OCI-LY7 (cell line): ENCODE results near the gene VEGFB. TPM values are rescaled to one million over a fixed set of nuclear protein-coding genes. Genes with fewer than 3 reads are reported as not detected.

Experiments
- BruUV-seq: library from RNA; stranded (reverse); fragments of 400-500 nt; replicated peaks from 2 replicates; lab custom pipeline; 2021; lab: Mats Ljungman, UMichigan
- CTCF ChIA-PET: fragments of 300-600 bp; sonication (Branson Sonifier 250); formaldehyde crosslinking; loops from one replicate; lab custom pipeline; 2022; ENCODE audit warnings: antibody characterized with exemption; ENCODE audit not compliant: unreplicated experiment; lab: Charles Lee
- POLR2A ChIA-PET: fragments of 300-600 bp; sonication (Branson Sonifier 250); formaldehyde crosslinking; loops from one replicate; lab custom pipeline; 2022; ENCODE audit warnings: antibody characterized with exemption; lab: Charles Lee
- DNase-seq: peaks from one replicate; pipeline ENCODE4 v3.0.0-alpha.2; 2015; ENCODE audit warnings: low spot score
- H2AFZ ChIP-seq: fragments of 200-600 bp; sonication (generic), shearing (Covaris generic); 2 replicates; pipeline ENCODE4 v1.6.1; 2014; ENCODE audit warnings: mild to moderate bottlenecking, antibody characterized with exemption, low read length, moderate library complexity
- H3K27ac ChIP-seq: fragments of 200-600 bp; sonication (generic); 2 replicates; pipeline ENCODE4 v1.5.1; 2014; ENCODE audit warnings: mixed run types, low read depth, mild to moderate bottlenecking, moderate library complexity, low read length, inconsistent platforms; ENCODE audit not compliant: poor library complexity, severe bottlenecking
- H3K36me3 ChIP-seq: fragments of 200-600 bp; sonication (generic); 2 replicates; pipeline ENCODE4 v1.6.1; 2014; ENCODE audit warnings: mild to moderate bottlenecking, antibody characterized with exemption, low read length, moderate library complexity, mixed read lengths; ENCODE audit not compliant: insufficient read depth
- H3K4me1 ChIP-seq: fragments of 200-600 bp; sonication (generic); 2 replicates; pipeline ENCODE4 v1.5.1; 2014; ENCODE audit warnings: mild to moderate bottlenecking, low read length; ENCODE audit not compliant: insufficient read depth, poor library complexity, severe bottlenecking
- H3K4me2 ChIP-seq: fragments of 200-600 bp; sonication (generic); 2 replicates; pipeline ENCODE4 v1.6.1; 2014; ENCODE audit warnings: mild to moderate bottlenecking, low read length
- H3K4me3 ChIP-seq: fragments of 200-600 bp; sonication (generic); 2 replicates; pipeline ENCODE4 v1.5.1; 2014; ENCODE audit warnings: mild to moderate bottlenecking, low read depth, low read length; ENCODE audit not compliant: poor library complexity, severe bottlenecking
- H3K79me2 ChIP-seq: fragments of 200-600 bp; sonication (generic); 2 replicates; pipeline ENCODE4 v1.6.1; 2016; ENCODE audit warnings: low read depth, mild to moderate bottlenecking, low read length, moderate library complexity, mixed read lengths; ENCODE audit not compliant: insufficient read depth
- H3K9me2 ChIP-seq: fragments of 200-600 bp; sonication (generic); 2 replicates; pipeline ENCODE4 v1.6.1; 2016; ENCODE audit warnings: mild to moderate bottlenecking, low read length, mixed read lengths; ENCODE audit not compliant: insufficient read depth
- H3K9me3 ChIP-seq: fragments of 200-600 bp; sonication (generic); 2 replicates; pipeline ENCODE4 v1.6.1; 2014; ENCODE audit warnings: mild to moderate bottlenecking, mixed run types, low read length, mixed read lengths
- H4K20me1 ChIP-seq: fragments of 200-600 bp; sonication (generic); 2 replicates; pipeline ENCODE4 v1.6.1; 2014; ENCODE audit warnings: mild to moderate bottlenecking, antibody characterized with exemption, low read length, moderate library complexity, mixed read lengths; ENCODE audit not compliant: insufficient read depth
- CTCF ChIP-seq: fragments of 200-600 bp; sonication (generic); conservative IDR thresholded peaks from 2 replicates; pipeline ENCODE4 v1.5.1; 2014; ENCODE audit warnings: mild to moderate bottlenecking, antibody characterized with exemption, low read length, moderate library complexity, mixed read lengths
- EZH2phosphoT487 ChIP-seq: fragments of 200-600 bp; sonication (generic); IDR thresholded peaks from 2 replicates; pipeline ENCODE4 v1.6.1; 2018; ENCODE audit warnings: low read depth, borderline replicate concordance, mild to moderate bottlenecking, mixed run types, antibody characterized with exemption, low read length, moderate library complexity, mixed read lengths
- intact Hi-C: fragments of 100-400 bp; cut with micrococcal nuclease; formaldehyde crosslinking; loops from one replicate; pipeline ENCODE4 v1.10.0; 2022; ENCODE audit not compliant: unreplicated experiment
- total RNA-seq, 2 experiments: library from RNA; depleted of rRNA in 1 of 2; stranded (reverse); fragments of >200 nt in 1 of 2; shearing (Covaris generic) in 1 of 2; gene quantifications; 2 replicates each; pipeline ENCODE4 v1.2.3, GENCODE V29; 2014 to 2022

VEGFB gene
- total RNA-seq, 2 experiments from 2014 or later = 35.3 to 59.6 TPM

DNA sequence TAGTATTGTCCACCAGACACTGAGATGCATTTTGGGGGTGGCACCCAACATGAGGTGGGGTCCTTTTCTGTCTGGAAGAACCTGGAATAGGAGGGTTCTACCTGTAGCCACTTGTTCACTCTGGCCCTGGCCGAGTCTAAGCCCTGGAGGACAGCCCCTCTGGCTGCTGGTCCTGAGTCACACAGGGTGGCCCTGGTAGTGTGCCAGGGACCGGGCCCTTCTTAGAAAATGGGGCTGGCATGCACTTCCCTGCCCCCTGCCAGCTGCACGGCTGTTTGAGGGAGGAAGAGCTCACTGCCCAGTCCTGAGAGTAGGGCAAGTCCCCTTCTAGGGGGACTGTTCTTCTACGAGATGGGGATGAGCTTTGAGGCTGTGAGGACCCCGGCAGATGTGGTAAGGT lies 19.1 kb downstream of the VEGFB start:
- no TSS peak for BruUV-seq
- POLR2A ChIA-PET = interaction anchor here (1.1 kb wide), 1 partner anchor 14 kb away, joined by 6 read pairs; no protein-coding TSS in a partner anchor
- H4K20me1 ChIP-seq = no peaks in the 10 kb centered on the region
- no peak overlapping the region for H3K4me2 ChIP-seq
- no peaks in the 10 kb centered on the region for H3K79me2 ChIP-seq
- no peak for TF ChIP-seq EZH2phosphoT487
- no peak for TF ChIP-seq CTCF
- no peaks in the 10 kb centered on the region for H3K36me3 ChIP-seq
- H3K9me2 ChIP-seq = no peaks in the 10 kb centered on the region
- no peak overlapping the region for H3K4me3 ChIP-seq
- peaks cover 40% of the 10 kb centered on the region for H3K4me1 ChIP-seq
- H2AFZ ChIP-seq = no peak overlapping the region
- CTCF ChIA-PET = no interaction called here
- intact Hi-C loops = no loop called here
- no peaks in the 10 kb centered on the region for H3K9me3 ChIP-seq
- H3K27ac ChIP-seq = no peak overlapping the region
- DNase-seq = no peak

GRCh38 chr11:64254326-64254725 lies 19.9 kb downstream of the VEGFB start:
- BruUV-seq = no TSS peak
- Histone ChIP-seq H3K36me3 (no peaks in the 10 kb centered on the region), H3K27ac (no peak overlapping the region), H3K79me2 (no peaks in the 10 kb centered on the region), H3K4me1 (peaks cover 36% of the 10 kb centered on the region), H4K20me1 (no peaks in the 10 kb centered on the region), H3K4me3 (no peak overlapping the region), H3K9me2 (no peaks in the 10 kb centered on the region), H2AFZ (no peak overlapping the region), H3K4me2 (no peak overlapping the region), H3K9me3 (no peaks in the 10 kb centered on the region)
- ChIA-PET CTCF (no interaction called here), POLR2A (interaction anchor here (1.1 kb wide), 1 partner anchor 13 kb away, joined by 6 read pairs; no protein-coding TSS in a partner anchor)
- intact Hi-C loops = no loop called here
- DNase-seq = no peak
- TF ChIP-seq EZH2phosphoT487 (no peak), CTCF (no peak)

GRCh38 chr11:64255135-64256128 lies 21.0 kb downstream of the VEGFB start:
- no peak overlapping the region for H3K27ac ChIP-seq
- no peak overlapping the region for H3K4me2 ChIP-seq
- no peak overlapping the region for H3K4me3 ChIP-seq
- no peak for TF ChIP-seq EZH2phosphoT487
- TF ChIP-seq CTCF = no peak
- no peaks in the 10 kb centered on the region for H3K79me2 ChIP-seq
- intact Hi-C loops = no loop called here
- H4K20me1 ChIP-seq = no peaks in the 10 kb centered on the region
- H2AFZ ChIP-seq = no peak overlapping the region
- CTCF ChIA-PET = no interaction called here
- no peaks in the 10 kb centered on the region for H3K9me2 ChIP-seq
- no peak for DNase-seq
- peaks cover 25% of the 10 kb centered on the region for H3K4me1 ChIP-seq
- POLR2A ChIA-PET = no interaction called here
- H3K36me3 ChIP-seq = no peaks in the 10 kb centered on the region
- no TSS peak for BruUV-seq
- H3K9me3 ChIP-seq = no peaks in the 10 kb centered on the region
